ENCODE results near the gene PPP4R4.

GRCh38 chr14:94227029-94227428 lies 52.9 kb downstream of the PPP4R4 start:
- TF ChIP-seq CTCF (IDR thresholded peaks at IDR 0.05; ENCODE audit: borderline replicate concordance, extremely low read depth, low read length, poor library complexity, severe bottlenecking) (no peak), EZH2 (IDR thresholded peaks at IDR 0.05; ENCODE audit: borderline replicate concordance, low read depth, low read length, severe bottlenecking) (no peak)

Measured in DND-41 (cell line).